HepG2 (cell line): ENCODE measurements around the gene HSD11B1. TPM values are rescaled to one million over a fixed set of nuclear protein-coding genes. Genes with fewer than 3 reads are reported as not detected.

Source experiments
- ATAC-seq: fragments of 200-7000 bp; cut with Tn5 transposase; 3 replicates; pipeline ENCODE4 v1.9.1; 2020; ENCODE audit warnings: mild to moderate bottlenecking, moderate library complexity
- BruUV-seq: library from RNA; stranded (reverse); fragments of 400-500 nt; replicated peaks from 2 replicates; lab custom pipeline; 2021; lab: Mats Ljungman, UMichigan
- CTCF ChIA-PET: fragments of 300-600 bp; formaldehyde crosslinking; extraction: SDS; loops from one replicate; lab custom pipeline; 2021; ENCODE audit warnings: low total read pairs, inconsistent platforms, low intra/inter-chr PET ratio; lab: Yijun Ruan, JAX
- POLR2A ChIA-PET: fragments of 350-600 bp; sonication (Branson Sonifier 250); formaldehyde crosslinking; loops from one replicate; lab custom pipeline; 2020; ENCODE audit warnings: antibody characterized with exemption, inconsistent platforms; lab: Yijun Ruan, JAX
- DNase-seq: peaks from one replicate; pipeline ENCODE4 v3.0.0-alpha.2; 2015; ENCODE audit warnings: low spot score
- FAIRE-seq: peaks from 3 replicates; lab custom pipeline; 2011; peaks lifted over from hg19 to GRCh38; lab: Jason Lieb, UNC
- H2AFZ ChIP-seq: one replicate; pipeline ENCODE4 v1.6.1; 2011; ENCODE audit warnings: low read length, inconsistent platforms
- H3K27ac ChIP-seq: fragments of 300-600 bp; 3 replicates; pipeline ENCODE4 v1.8.0; 2011; ENCODE audit warnings: mixed run types, mild to moderate bottlenecking, mixed read lengths, low read length, inconsistent platforms; ENCODE audit not compliant: insufficient read depth; ENCODE audit errors: extremely low read length
- H3K27me3 ChIP-seq, 2 experiments: fragments of 200-600 bp in 1 of 2; 2 replicates in 1 of 2; 3 replicates in 1 of 2; pipeline versions ENCODE4 v1.6.0 to v1.8.0; 2011; ENCODE audit warnings: low read length in 2 of 2, mild to moderate bottlenecking in 2 of 2, moderate library complexity in 2 of 2, inconsistent platforms in 1 of 2; ENCODE audit not compliant: insufficient read depth in 2 of 2, control insufficient read depth in 1 of 2
- H3K36me3 ChIP-seq, 2 experiments: fragments of 200-600 bp in 1 of 2; replicated peaks in 1 of 2; 2 replicates in 1 of 2; 3 replicates in 1 of 2; pipeline versions ENCODE4 v1.5.1 to v1.8.0; 2011; ENCODE audit warnings: low read length in 2 of 2, inconsistent platforms in 1 of 2; ENCODE audit not compliant: insufficient read depth in 2 of 2, control insufficient read depth in 1 of 2
- H3K4me1 ChIP-seq: 2 replicates; pipeline ENCODE4 v1.5.1; 2012; ENCODE audit warnings: low read length, inconsistent platforms; ENCODE audit not compliant: insufficient read depth
- H3K4me2 ChIP-seq: 2 replicates; pipeline ENCODE4 v1.6.0; 2011; ENCODE audit warnings: low read depth, low read length, inconsistent platforms
- H3K4me3 ChIP-seq, 3 experiments: fragments of 200-600 bp in 1 of 3; sonication (generic), shearing (Covaris generic) in 1 of 3; replicated peaks in 1 of 3; 2 replicates each; pipeline ENCODE4 v1.5.1; 2011 to 2016; ENCODE audit warnings: low read length in 3 of 3, inconsistent platforms in 2 of 3, low read depth in 2 of 3, mild to moderate bottlenecking in 2 of 3, control low read depth in 1 of 3, mixed read lengths in 1 of 3; ENCODE audit not compliant: insufficient read depth in 1 of 3
- H3K79me2 ChIP-seq: one replicate; pipeline ENCODE4 v1.6.1; 2011; ENCODE audit warnings: low read length, inconsistent platforms; ENCODE audit not compliant: insufficient read depth
- H3K9ac ChIP-seq: 2 replicates; pipeline ENCODE4 v1.6.0; 2011; ENCODE audit warnings: mild to moderate bottlenecking, low read depth, low read length, inconsistent platforms; ENCODE audit not compliant: insufficient read depth
- H3K9me3 ChIP-seq: 2 replicates; pipeline ENCODE4 v1.5.1; 2012; ENCODE audit warnings: mild to moderate bottlenecking, low read length
- H4K20me1 ChIP-seq: 2 replicates; pipeline ENCODE4 v1.6.0; 2011; ENCODE audit warnings: inconsistent platforms, mild to moderate bottlenecking, low read length, moderate library complexity; ENCODE audit not compliant: insufficient read depth
- ARID4A ChIP-seq: sonication (generic); formaldehyde crosslinking; IDR thresholded peaks from 2 replicates; pipeline ENCODE4 v1.5.0; 2020; ENCODE audit warnings: mild to moderate bottlenecking, missing genetic modification reagents, borderline replicate concordance
- FOXM1 ChIP-seq: sonication (generic); formaldehyde crosslinking; IDR thresholded peaks from 2 replicates; pipeline ENCODE4 v1.5.0; 2020; ENCODE audit warnings: missing genetic modification reagents
- LCORL ChIP-seq, 2 experiments: fragments of 450-650 bp in 1 of 2; sonication (generic) in 1 of 2; formaldehyde crosslinking in 1 of 2; IDR thresholded peaks; 2 replicates each; pipeline versions ENCODE4 v1.5.0 to v1.6.1; 2017 to 2020; ENCODE audit warnings: antibody characterized with exemption in 1 of 2, missing genetic modification reagents in 1 of 2
- MAFF ChIP-seq: IDR thresholded peaks from 2 replicates; pipeline ENCODE4 v1.6.1; 2011; ENCODE audit warnings: low read depth, low read length, improper control_type of control experiment
- NFKBIZ ChIP-seq: IDR thresholded peaks from 2 replicates; pipeline ENCODE4 v1.6.1; 2018; ENCODE audit warnings: missing genetic modification reagents, missing compliant biosample characterization
- YY1 ChIP-seq: IDR thresholded peaks from 2 replicates; pipeline ENCODE4 v1.6.1; 2011; ENCODE audit warnings: low read length, low read depth, moderate library complexity, mild to moderate bottlenecking; ENCODE audit not compliant: insufficient read depth, insufficient replicate concordance
- ZC3H13 ChIP-seq: sonication (generic); formaldehyde crosslinking; IDR thresholded peaks from 2 replicates; pipeline ENCODE4 v1.8.1; 2023; ENCODE audit warnings: mild to moderate bottlenecking, missing genetic modification reagents, moderate library complexity
- ZNF180 ChIP-seq: sonication (generic); formaldehyde crosslinking; IDR thresholded peaks from 2 replicates; pipeline ENCODE4 v1.4.0; 2020; ENCODE audit warnings: low read depth, missing genetic modification reagents, borderline replicate concordance
- ZNF350 ChIP-seq: sonication (generic); formaldehyde crosslinking; IDR thresholded peaks from 2 replicates; pipeline ENCODE4 v1.4.0; 2020; ENCODE audit warnings: mild to moderate bottlenecking, low read depth, missing genetic modification reagents, borderline replicate concordance
- ZNF607 ChIP-seq: sonication (generic); formaldehyde crosslinking; IDR thresholded peaks from 2 replicates; pipeline ENCODE4 v1.5.1; 2020; ENCODE audit warnings: missing genetic modification reagents, mild to moderate bottlenecking, borderline replicate concordance
- WGBS: methylation state at CpG from one replicate; pipeline ENCODE4 v1.1.6; 2017; ENCODE audit warnings: low lambda C conversion rate; 5-methylcytosine and 5-hydroxymethylcytosine counted together
- in situ Hi-C: cut with HindIII; loops from 2 replicates; pipeline ENCODE4 v1.10.0; 2017; ENCODE audit warnings: low pct_unique_long_range_greater_than_20kb; ENCODE audit not compliant: extremely low pct_ligation_motif_present
- intact Hi-C: fragments of 100-400 bp; cut with micrococcal nuclease; formaldehyde crosslinking; loops from one replicate; pipeline ENCODE4 v1.10.0; 2022; ENCODE audit not compliant: unreplicated experiment
- polyA plus RNA-seq, 8 experiments: library from polyadenylated mRNA; depleted of rRNA in 3 of 8; stranded (reverse) in 7 of 8; unstranded in 1 of 8; fragments of >200 nt; fragmentation: Illumina TruSeq in 4 of 8; extraction: Trizol in 4 of 8; gene quantifications; 2 replicates each; pipeline versions ENCODE4 v1.2.1 to v1.2.3, GENCODE V29; 2011 to 2016; ENCODE audit warnings: low read depth in 4 of 8, missing spikeins in 1 of 8, mixed read lengths in 1 of 8; ENCODE audit not compliant: insufficient read depth in 1 of 8
- total RNA-seq, 5 experiments: library from RNA; depleted of rRNA; stranded (reverse); fragments of >200 nt; fragmentation: Illumina TruSeq; extraction: Trizol; gene quantifications; 2 replicates each; pipeline ENCODE4 v1.2.3, GENCODE V29; 2016; ENCODE audit warnings: low read depth in 1 of 5
- TF ChIP-seq, protein P1 (sequence below): sonication (generic); formaldehyde crosslinking; IDR thresholded peaks from 2 replicates; pipeline ENCODE4 v1.8.0; 2023; ENCODE audit warnings: mild to moderate bottlenecking, missing genetic modification reagents
- TF ChIP-seq, protein P2 (sequence below): sonication (generic); formaldehyde crosslinking; IDR thresholded peaks from 2 replicates; pipeline ENCODE4 v1.5.0; 2020; ENCODE audit warnings: mild to moderate bottlenecking, missing genetic modification reagents, moderate library complexity
- TF ChIP-seq, protein P3 (sequence below): sonication (generic); formaldehyde crosslinking; IDR thresholded peaks from 2 replicates; pipeline ENCODE4 v1.8.0; 2022; ENCODE audit warnings: mild to moderate bottlenecking, missing genetic modification reagents

The HSD11B1 gene
- total and polyA plus RNA-seq, 2 of the 13 experiments (the other 11 are each of a cell fraction or from before 2014, with no cell fraction given) = not detected

DNA sequence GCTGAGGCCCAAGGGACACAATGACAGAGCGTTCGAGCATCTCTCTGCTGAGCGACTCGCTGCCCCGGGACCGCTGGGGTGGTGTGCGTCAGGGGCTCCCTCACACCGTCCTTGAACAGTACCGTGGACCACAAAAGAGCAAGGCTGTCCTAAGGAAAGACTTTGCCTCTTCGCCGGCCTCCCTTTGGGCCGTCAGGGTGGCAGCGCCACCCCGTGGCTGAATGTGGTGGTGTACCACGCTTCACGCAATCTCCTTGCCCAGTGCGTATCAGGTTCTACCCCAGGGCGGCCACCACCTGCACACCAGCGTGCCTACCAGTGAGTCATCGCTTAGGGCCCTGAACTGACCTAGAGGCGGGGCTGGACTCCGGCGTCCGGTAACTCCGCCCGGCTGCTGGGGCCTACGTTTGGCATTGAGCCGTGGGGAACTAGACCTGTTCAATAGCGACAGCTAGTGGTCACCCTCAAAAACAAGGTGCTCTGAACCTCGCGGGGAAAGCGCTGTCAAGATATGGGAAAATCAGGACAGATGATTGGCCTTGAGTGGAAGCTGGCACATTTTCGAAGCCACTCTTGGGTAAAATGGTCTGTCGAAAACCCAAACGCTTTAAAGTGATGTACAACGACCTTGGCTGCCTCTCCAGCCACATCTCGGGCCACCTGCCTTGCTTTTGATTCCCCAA, 43.1 kb downstream of the HSD11B1 start (continued):
- TF ChIP-seq, protein P1, sequence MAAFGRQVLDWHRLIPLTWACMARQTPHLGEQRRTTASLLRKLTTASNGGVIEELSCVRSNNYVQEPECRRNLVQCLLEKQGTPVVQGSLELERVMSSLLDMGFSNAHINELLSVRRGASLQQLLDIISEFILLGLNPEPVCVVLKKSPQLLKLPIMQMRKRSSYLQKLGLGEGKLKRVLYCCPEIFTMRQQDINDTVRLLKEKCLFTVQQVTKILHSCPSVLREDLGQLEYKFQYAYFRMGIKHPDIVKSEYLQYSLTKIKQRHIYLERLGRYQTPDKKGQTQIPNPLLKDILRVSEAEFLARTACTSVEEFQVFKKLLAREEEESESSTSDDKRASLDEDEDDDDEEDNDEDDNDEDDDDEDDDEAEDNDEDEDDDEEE = no peak
- peak; percentile 43; the same call in 1 of the 2 replicates for TF ChIP-seq ARID4A (CRISPR knock-in tag)
- TF ChIP-seq MAFF = no peak
- no peak for TF ChIP-seq ZC3H13 (CRISPR knock-in tag)

DNA sequence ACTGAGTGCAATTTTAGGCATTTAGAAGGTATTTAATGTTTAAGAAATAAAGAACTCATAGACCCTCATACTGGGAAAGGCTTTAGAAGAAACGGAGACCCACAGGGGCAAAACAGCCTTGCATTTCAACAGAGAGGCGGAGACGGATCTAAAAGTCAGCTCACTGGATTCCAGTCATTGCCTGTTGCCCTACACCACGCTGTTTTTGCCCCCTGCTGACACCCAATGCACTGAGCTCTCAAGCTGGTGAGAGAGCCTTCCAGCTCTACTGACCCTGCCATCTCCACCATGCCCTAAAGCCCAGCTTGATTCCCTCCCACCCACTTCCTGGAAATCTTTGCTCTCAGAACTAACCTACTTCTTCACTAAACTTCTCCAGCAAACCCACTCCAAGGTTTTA, 44.0 kb downstream of the HSD11B1 start:
- no peak overlapping the region for H3K9ac ChIP-seq
- H4K20me1 ChIP-seq = no peaks in the 10 kb centered on the region
- no peak for FAIRE-seq
- no peak overlapping the region for H3K4me3 ChIP-seq
- WGBS = 40% methylated on average over 3 of the region's 4 CpGs
- H3K36me3 ChIP-seq = no peaks in the 10 kb centered on the region
- in situ Hi-C loops (no loop called here), intact Hi-C loops (loop anchor here (1.0 to 5.0 kb wide), 3 partner anchors 21 to 171 kb away; no protein-coding TSS in a partner anchor)
- no peaks in the 10 kb centered on the region; a peak in 1 of 5 replicates for H3K27me3 ChIP-seq
- BruUV-seq = no TSS peak
- no peaks in the 10 kb centered on the region for H3K9me3 ChIP-seq
- no peak overlapping the region for H3K4me2 ChIP-seq
- H3K79me2 ChIP-seq = no peaks in the 10 kb centered on the region
- no peak overlapping the region for H3K27ac ChIP-seq
- ChIA-PET POLR2A (no interaction called here), CTCF (interaction anchor here (1.3 kb wide), 1 partner anchor 171 kb away, joined by 7 read pairs; no protein-coding TSS in a partner anchor)
- peaks cover 9% of the 10 kb centered on the region for H3K4me1 ChIP-seq
- no peak for ATAC-seq
- no peak for DNase-seq
- no peak overlapping the region for H2AFZ ChIP-seq
- TF ChIP-seq ZNF180 (CRISPR knock-in tag) = no peak
- TF ChIP-seq, protein P2, sequence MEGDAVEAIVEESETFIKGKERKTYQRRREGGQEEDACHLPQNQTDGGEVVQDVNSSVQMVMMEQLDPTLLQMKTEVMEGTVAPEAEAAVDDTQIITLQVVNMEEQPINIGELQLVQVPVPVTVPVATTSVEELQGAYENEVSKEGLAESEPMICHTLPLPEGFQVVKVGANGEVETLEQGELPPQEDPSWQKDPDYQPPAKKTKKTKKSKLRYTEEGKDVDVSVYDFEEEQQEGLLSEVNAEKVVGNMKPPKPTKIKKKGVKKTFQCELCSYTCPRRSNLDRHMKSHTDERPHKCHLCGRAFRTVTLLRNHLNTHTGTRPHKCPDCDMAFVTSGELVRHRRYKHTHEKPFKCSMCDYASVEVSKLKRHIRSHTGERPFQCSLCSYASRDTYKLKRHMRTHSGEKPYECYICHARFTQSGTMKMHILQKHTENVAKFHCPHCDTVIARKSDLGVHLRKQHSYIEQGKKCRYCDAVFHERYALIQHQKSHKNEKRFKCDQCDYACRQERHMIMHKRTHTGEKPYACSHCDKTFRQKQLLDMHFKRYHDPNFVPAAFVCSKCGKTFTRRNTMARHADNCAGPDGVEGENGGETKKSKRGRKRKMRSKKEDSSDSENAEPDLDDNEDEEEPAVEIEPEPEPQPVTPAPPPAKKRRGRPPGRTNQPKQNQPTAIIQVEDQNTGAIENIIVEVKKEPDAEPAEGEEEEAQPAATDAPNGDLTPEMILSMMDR (CRISPR knock-in tag) = no peak
- TF ChIP-seq NFKBIZ (CRISPR knock-in tag) = no peak
- TF ChIP-seq LCORL (IDR thresholded peaks at IDR 0.05) = no peak
- TF ChIP-seq LCORL (CRISPR knock-in tag; IDR thresholded peaks at IDR 0.05) = no peak
- TF ChIP-seq ZNF350 (CRISPR knock-in tag) = no peak
- TF ChIP-seq ZNF607 = no peak
- TF ChIP-seq, protein P3, sequence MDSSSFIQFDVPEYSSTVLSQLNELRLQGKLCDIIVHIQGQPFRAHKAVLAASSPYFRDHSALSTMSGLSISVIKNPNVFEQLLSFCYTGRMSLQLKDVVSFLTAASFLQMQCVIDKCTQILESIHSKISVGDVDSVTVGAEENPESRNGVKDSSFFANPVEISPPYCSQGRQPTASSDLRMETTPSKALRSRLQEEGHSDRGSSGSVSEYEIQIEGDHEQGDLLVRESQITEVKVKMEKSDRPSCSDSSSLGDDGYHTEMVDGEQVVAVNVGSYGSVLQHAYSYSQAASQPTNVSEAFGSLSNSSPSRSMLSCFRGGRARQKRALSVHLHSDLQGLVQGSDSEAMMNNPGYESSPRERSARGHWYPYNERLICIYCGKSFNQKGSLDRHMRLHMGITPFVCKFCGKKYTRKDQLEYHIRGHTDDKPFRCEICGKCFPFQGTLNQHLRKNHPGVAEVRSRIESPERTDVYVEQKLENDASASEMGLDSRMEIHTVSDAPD (CRISPR knock-in tag) = no peak
- TF ChIP-seq FOXM1 (CRISPR knock-in tag) = no peak
- TF ChIP-seq YY1 = no peak
